NT2/D1 (cell line): ENCODE results near the gene EEF2KMT.

ENCODE experiments used
- SUZ12 ChIP-seq: IDR thresholded peaks from 2 replicates; pipeline ENCODE4 v1.6.1; 2011; ENCODE audit not compliant: insufficient read length, insufficient read depth; ENCODE audit errors: extremely low read depth
- YY1 ChIP-seq: IDR thresholded peaks from 2 replicates; pipeline ENCODE4 v1.6.1; 2011; ENCODE audit not compliant: insufficient read length, insufficient read depth
- ZNF274 ChIP-seq: IDR thresholded peaks from 2 replicates; pipeline ENCODE4 v1.6.1; 2011; ENCODE audit warnings: mild to moderate bottlenecking, low read depth, low read length

DNA sequence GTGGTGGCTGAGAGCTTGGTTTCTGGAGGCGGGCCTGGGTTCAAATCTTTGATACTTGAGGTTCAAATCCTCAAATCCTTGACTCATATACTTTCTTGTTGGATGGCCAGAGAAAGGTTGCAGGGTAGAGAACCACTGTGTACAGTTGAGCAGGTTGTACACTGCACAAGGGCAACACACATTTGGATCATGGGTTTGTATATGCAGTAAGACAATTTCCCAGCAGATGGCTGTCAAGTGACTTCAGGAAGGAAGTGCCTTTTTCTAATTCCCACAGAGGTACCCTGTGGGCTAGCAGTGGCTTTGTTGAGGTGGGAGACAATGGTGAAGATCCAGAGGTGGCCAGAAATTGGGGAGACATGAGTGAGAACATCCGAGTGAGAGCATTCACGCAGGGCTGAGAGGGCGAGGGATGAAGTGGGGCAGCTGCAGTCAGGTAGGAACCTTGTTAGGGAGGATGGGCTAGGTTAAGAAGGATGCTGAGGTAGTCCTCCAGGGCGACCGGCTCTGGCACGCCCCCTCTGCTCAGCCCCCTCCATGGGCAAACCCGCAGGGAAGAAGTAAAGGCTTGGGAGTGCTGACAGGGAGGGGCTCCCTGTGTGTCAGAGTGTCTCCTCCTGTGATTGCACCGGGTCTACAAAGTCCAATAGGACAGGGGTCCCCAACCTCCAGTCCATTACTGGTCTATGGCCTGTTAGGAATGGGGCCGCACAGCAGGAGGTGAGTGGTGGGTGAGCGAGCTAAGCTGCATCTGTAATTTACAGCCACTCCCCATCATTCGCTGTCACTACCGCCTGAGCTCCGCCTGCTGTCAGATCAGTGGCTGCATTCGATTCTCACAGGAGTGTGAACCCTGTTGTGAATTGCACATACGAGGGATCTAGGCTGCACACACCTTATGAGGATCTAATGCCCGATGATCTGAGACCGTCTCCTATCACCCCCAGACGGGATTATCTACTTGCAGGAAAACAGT, 34.5 kb downstream of the EEF2KMT start:
- TF ChIP-seq ZNF274 (no peak), SUZ12 (no peak), YY1 (no peak)
